ENCODE data around the gene ANO2. TPM values are rescaled to one million over a fixed set of nuclear protein-coding genes. Genes with fewer than 3 reads are reported as not detected.

Gene ANO2
- total and polyA plus RNA-seq, 2 experiments from 2014 or later: 2.3 to 4.6 TPM

GRCh38 chr12:5746036-5746908 lies 198.8 kb downstream of the ANO2 start (continued):
- TF ChIP-seq ZNF462 (CRISPR knock-in tag; IDR thresholded peaks at IDR 0.05): no peak

GRCh38 chr12:5745251-5745888 lies 199.7 kb downstream of the ANO2 start:
- Histone ChIP-seq H3K27me3 (ENCODE audit: insufficient read depth) (no peaks in the 10 kb centered on the region), H3F3A (replicated peaks; ENCODE audit: low read depth) (no peaks in the 10 kb centered on the region), H3K4me3 (no peak overlapping the region), H3K4me1 (ENCODE audit: insufficient read depth) (no peaks in the 10 kb centered on the region), H3K4me2 (no peak overlapping the region), H3K36me3 (ENCODE audit: insufficient read depth) (no peaks in the 10 kb centered on the region), H2AFZ (no peak overlapping the region; the same call in 1 of the 2 replicates), H4K20me1 (replicated peaks; ENCODE audit: insufficient read depth) (no peaks in the 10 kb centered on the region), H3K9me2 (ENCODE audit: insufficient read depth) (no peaks in the 10 kb centered on the region), H3K27ac (ENCODE audit: low read depth) (no peak overlapping the region), H3K79me2 (replicated peaks; ENCODE audit: insufficient read depth) (no peaks in the 10 kb centered on the region)
- ATAC-seq (peak; percentile 100), DNase-seq (ENCODE audit: low spot score) (peak; percentile 92)
- H3K27ac Mint-ChIP-seq: no peak overlapping the region
- H3K36me3 Mint-ChIP-seq (ENCODE audit: low read depth): no peaks in the 10 kb centered on the region
- no peak for TF ChIP-seq POLR2AphosphoS5 (IDR thresholded peaks at IDR 0.05; ENCODE audit: low read depth)
- TF ChIP-seq, protein P1, sequence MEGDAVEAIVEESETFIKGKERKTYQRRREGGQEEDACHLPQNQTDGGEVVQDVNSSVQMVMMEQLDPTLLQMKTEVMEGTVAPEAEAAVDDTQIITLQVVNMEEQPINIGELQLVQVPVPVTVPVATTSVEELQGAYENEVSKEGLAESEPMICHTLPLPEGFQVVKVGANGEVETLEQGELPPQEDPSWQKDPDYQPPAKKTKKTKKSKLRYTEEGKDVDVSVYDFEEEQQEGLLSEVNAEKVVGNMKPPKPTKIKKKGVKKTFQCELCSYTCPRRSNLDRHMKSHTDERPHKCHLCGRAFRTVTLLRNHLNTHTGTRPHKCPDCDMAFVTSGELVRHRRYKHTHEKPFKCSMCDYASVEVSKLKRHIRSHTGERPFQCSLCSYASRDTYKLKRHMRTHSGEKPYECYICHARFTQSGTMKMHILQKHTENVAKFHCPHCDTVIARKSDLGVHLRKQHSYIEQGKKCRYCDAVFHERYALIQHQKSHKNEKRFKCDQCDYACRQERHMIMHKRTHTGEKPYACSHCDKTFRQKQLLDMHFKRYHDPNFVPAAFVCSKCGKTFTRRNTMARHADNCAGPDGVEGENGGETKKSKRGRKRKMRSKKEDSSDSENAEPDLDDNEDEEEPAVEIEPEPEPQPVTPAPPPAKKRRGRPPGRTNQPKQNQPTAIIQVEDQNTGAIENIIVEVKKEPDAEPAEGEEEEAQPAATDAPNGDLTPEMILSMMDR (conservative IDR thresholded peaks at IDR 0.05; ENCODE audit: low read depth in 2 of 2): peak; percentile 74 to 92
- H3K4me1 Mint-ChIP-seq: no peaks in the 10 kb centered on the region
- H3K9me3 Mint-ChIP-seq: no peaks in the 10 kb centered on the region
- no peak overlapping the region for H3K4me3 Mint-ChIP-seq
- H3K27me3 Mint-ChIP-seq (ENCODE audit: insufficient read depth, low read depth, poor library complexity): peaks cover 4% of the 10 kb centered on the region

Data from GM23338 (cell line).